ENCODE data around the gene GDF3. TPM values are rescaled to one million over a fixed set of nuclear protein-coding genes. Genes with fewer than 3 reads are reported as not detected.
A peak's percentile ranks its signal among the peaks of the same experiment; 100 is the strongest.
"Not testable (repeated sequence)": the region's sequence is repeated elsewhere in the genome, so short reads cannot be mapped to it uniquely, and the experiment has no call there.

GDF3 gene
- total RNA-seq, 1 donor from 2014 or later, result not detected

- H3K36me3 ChIP-seq, result no peaks in the 10 kb centered on the region
- H3K9me3 ChIP-seq, result no peaks in the 10 kb centered on the region
- peak; percentile 57 to 85 (median 81) for TF ChIP-seq CTCF (IDR thresholded peaks at IDR 0.05)
- intact Hi-C loops (cut with DNase I), result no loop called here
- H3K4me1 ChIP-seq, result no peaks in the 10 kb centered on the region
- DNase-seq (ENCODE audit: low spot score in 2 of 2), result no peak
- no peak overlapping the region for H3K4me3 ChIP-seq
- no peaks in the 10 kb centered on the region for H3K27me3 ChIP-seq
- H3K27ac ChIP-seq, result no peak overlapping the region
These were observed 50.0 kb downstream of the GDF3 start for GRCh38 chr12:7645395-7646177.

- DNase-seq (ENCODE audit: low spot score in 2 of 2), result no peak
- H3K27ac ChIP-seq, result no peak overlapping the region
- no peaks in the 10 kb centered on the region for H3K27me3 ChIP-seq
- TF ChIP-seq CTCF (IDR thresholded peaks at IDR 0.05), result peak in 1 of 3 experiments; percentile 8
- H3K4me3 ChIP-seq, result no peak overlapping the region
- no peaks in the 10 kb centered on the region for H3K9me3 ChIP-seq
- intact Hi-C loops (cut with DNase I), result no loop called here
- H3K36me3 ChIP-seq, result no peaks in the 10 kb centered on the region
- H3K4me1 ChIP-seq, result no peaks in the 10 kb centered on the region
These were observed 52.7 kb downstream of the GDF3 start for GRCh38 chr12:7642876-7643309.

GRCh38 chr12:7642287-7642686 is 53.3 kb downstream of the GDF3 start:
- no peak overlapping the region for H3K27ac ChIP-seq
- H3K36me3 ChIP-seq, result no peaks in the 10 kb centered on the region
- no peaks in the 10 kb centered on the region for H3K4me1 ChIP-seq
- intact Hi-C loops (cut with DNase I), result no loop called here
- no peaks in the 10 kb centered on the region for H3K27me3 ChIP-seq
- no peak overlapping the region for H3K4me3 ChIP-seq
- no peak for DNase-seq (ENCODE audit: low spot score in 2 of 2)
- no peaks in the 10 kb centered on the region for H3K9me3 ChIP-seq
- TF ChIP-seq CTCF (IDR thresholded peaks at IDR 0.05), result no peak

GRCh38 chr12:7640123-7640995 is 55.2 kb downstream of the GDF3 start:
- intact Hi-C loops (cut with DNase I); H3K27me3 ChIP-seq; DNase-seq (ENCODE audit: low spot score in 2 of 2); H3K9me3 ChIP-seq; H3K36me3 ChIP-seq; H3K4me1 ChIP-seq; H3K27ac ChIP-seq: not testable (repeated sequence)
- peak overlapping the region; percentile 40 to 55 for H3K4me3 ChIP-seq

Other genes with a start within 250 kb of the GDF3 start
- gene CD163, start 192.0 kb downstream of the GDF3 start, total RNA-seq, result 120 TPM
- not detected for gene APOBEC1, start 29.9 kb downstream of the GDF3 start, total RNA-seq
- gene DPPA3, start 15.7 kb upstream of the GDF3 start, total RNA-seq, result not detected
- not detected for gene CLEC4C, start 51.6 kb upstream of the GDF3 start, total RNA-seq
- gene NANOGNB, start 69.4 kb upstream of the GDF3 start, total RNA-seq, result not detected
- gene NANOG, start 93.6 kb upstream of the GDF3 start, total RNA-seq, result not detected
- not detected for gene SLC2A14, start 177.1 kb upstream of the GDF3 start, total RNA-seq
- gene SLC2A3, start 240.4 kb upstream of the GDF3 start, total RNA-seq, result 58.0 TPM